GM23338 (cell line): ENCODE data around the gene TRAPPC2. TPM values are rescaled to one million over a fixed set of nuclear protein-coding genes. Genes with fewer than 3 reads are reported as not detected.

Experiments used
- ATAC-seq: fragments of 200-7000 bp; cut with Tn5 transposase; 3 replicates; pipeline ENCODE4 v1.9.1; 2020
- DNase-seq: peaks from one replicate; pipeline ENCODE4 v3.0.0-alpha.2; 2015; ENCODE audit warnings: low spot score
- H2AFZ ChIP-seq: fragments of 200-600 bp; sonication (generic); 2 replicates; pipeline ENCODE4 v1.8.0; 2016; ENCODE audit warnings: antibody characterized with exemption, mild to moderate bottlenecking, moderate library complexity
- H3F3A ChIP-seq: fragments of 200-600 bp; sonication (generic); replicated peaks from 2 replicates; pipeline ENCODE4 v1.8.0; 2017; ENCODE audit warnings: antibody characterized with exemption, mixed run types, low read depth
- H3K27ac ChIP-seq: fragments of 200-600 bp; sonication (generic); 2 replicates; pipeline ENCODE4 v1.6.1; 2016; ENCODE audit warnings: low read depth
- H3K27me3 ChIP-seq: fragments of 200-600 bp; sonication (generic); 2 replicates; pipeline ENCODE4 v1.8.0; 2016; ENCODE audit warnings: mild to moderate bottlenecking, mixed run types, moderate library complexity; ENCODE audit not compliant: insufficient read depth
- H3K36me3 ChIP-seq: fragments of 200-600 bp; sonication (generic); 2 replicates; pipeline ENCODE4 v1.8.0; 2016; ENCODE audit warnings: mild to moderate bottlenecking; ENCODE audit not compliant: insufficient read depth
- H3K4me1 ChIP-seq: fragments of 200-600 bp; sonication (generic); 2 replicates; pipeline ENCODE4 v1.8.0; 2016; ENCODE audit warnings: mild to moderate bottlenecking, moderate library complexity; ENCODE audit not compliant: insufficient read depth
- H3K4me2 ChIP-seq: fragments of 200-600 bp; sonication (generic); 2 replicates; pipeline ENCODE4 v1.7.1; 2017; ENCODE audit warnings: mixed run types
- H3K4me3 ChIP-seq: fragments of 200-600 bp; sonication (generic); 2 replicates; pipeline ENCODE4 v1.6.1; 2016; ENCODE audit warnings: mixed run types
- H3K79me2 ChIP-seq: fragments of 200-600 bp; sonication (generic); replicated peaks from 2 replicates; pipeline ENCODE4 v1.8.0; 2017; ENCODE audit warnings: mild to moderate bottlenecking; ENCODE audit not compliant: insufficient read depth
- H3K9me2 ChIP-seq: fragments of 200-600 bp; sonication (generic); 2 replicates; pipeline ENCODE4 v1.8.0; 2017; ENCODE audit not compliant: insufficient read depth
- H4K20me1 ChIP-seq: fragments of 200-600 bp; sonication (generic); replicated peaks from 2 replicates; pipeline ENCODE4 v1.8.0; 2017; ENCODE audit warnings: mild to moderate bottlenecking; ENCODE audit not compliant: insufficient read depth
- H3K27ac Mint-ChIP-seq: 2 replicates; pipeline ENCODE4 v1.8.0; 2020; ENCODE audit warnings: inconsistent platforms, mild to moderate bottlenecking, moderate library complexity, mixed read lengths
- H3K27me3 Mint-ChIP-seq: 3 replicates; pipeline ENCODE4 v1.8.0; 2022; ENCODE audit warnings: low read depth, mild to moderate bottlenecking, moderate library complexity, mixed read lengths, inconsistent platforms; ENCODE audit not compliant: insufficient read depth, poor library complexity
- H3K36me3 Mint-ChIP-seq: 3 replicates; pipeline ENCODE4 v1.8.0; 2021; ENCODE audit warnings: low read depth, mild to moderate bottlenecking, inconsistent platforms, moderate library complexity, mixed read lengths
- H3K4me1 Mint-ChIP-seq: 3 replicates; pipeline ENCODE4 v1.8.0; 2020; ENCODE audit warnings: mild to moderate bottlenecking, inconsistent platforms, mixed read lengths
- H3K4me3 Mint-ChIP-seq: 3 replicates; pipeline ENCODE4 v1.8.0; 2021; ENCODE audit warnings: moderate library complexity, mild to moderate bottlenecking, inconsistent platforms, mixed read lengths
- H3K9me3 Mint-ChIP-seq: 3 replicates; pipeline ENCODE4 v1.8.0; 2020; ENCODE audit warnings: moderate library complexity, mild to moderate bottlenecking, inconsistent platforms, mixed read lengths
- CREB1 ChIP-seq: fragments of 250-450 bp; sonication (Bioruptor Pico); IDR thresholded peaks from 2 replicates; pipeline ENCODE4 v1.5.0; 2020; ENCODE audit warnings: low read depth, mild to moderate bottlenecking, moderate library complexity
- CTCF ChIP-seq, 2 experiments: fragments of 200-600 bp in 1 of 2; sonication (generic) in 1 of 2; conservative IDR thresholded peaks; 2 replicates each; pipeline versions ENCODE4 v1.5.1 to v1.6.1; 2016 to 2017; ENCODE audit warnings: antibody characterized with exemption in 2 of 2, low read depth in 2 of 2, mild to moderate bottlenecking in 2 of 2, moderate library complexity in 1 of 2
- ETS1 ChIP-seq: IDR thresholded peaks from 2 replicates; pipeline ENCODE4 v1.6.1; 2016; ENCODE audit warnings: antibody characterized with exemption
- EZH2 ChIP-seq: fragments of 200-600 bp; sonication (generic); IDR thresholded peaks from one replicate; pipeline ENCODE4 v1.8.0; 2017; ENCODE audit warnings: antibody characterized with exemption, mild to moderate bottlenecking, low read depth; ENCODE audit not compliant: unreplicated experiment
- EZH2phosphoT487 ChIP-seq: fragments of 200-600 bp; sonication (generic); IDR thresholded peaks from one replicate; pipeline ENCODE4 v1.8.1; 2018; ENCODE audit warnings: antibody characterized with exemption; ENCODE audit not compliant: unreplicated experiment
- JUNB ChIP-seq: IDR thresholded peaks from one replicate; pipeline ENCODE4 v1.6.1; 2016; ENCODE audit warnings: antibody characterized with exemption; ENCODE audit not compliant: unreplicated experiment
- NANOG ChIP-seq: IDR thresholded peaks from 2 replicates; pipeline ENCODE4 v1.6.1; 2016; ENCODE audit warnings: antibody characterized with exemption, borderline replicate concordance
- POLR2AphosphoS5 ChIP-seq: IDR thresholded peaks from 2 replicates; pipeline ENCODE4 v1.6.1; 2016; ENCODE audit warnings: antibody characterized with exemption, low read depth
- REST ChIP-seq: IDR thresholded peaks from one replicate; pipeline ENCODE4 v1.6.1; 2018; ENCODE audit warnings: antibody characterized with exemption; ENCODE audit not compliant: unreplicated experiment
- STAT1 ChIP-seq: IDR thresholded peaks from one replicate; pipeline ENCODE4 v1.6.1; 2016; ENCODE audit warnings: antibody characterized with exemption; ENCODE audit not compliant: unreplicated experiment
- ZNF114 ChIP-seq: fragments of 250-450 bp; sonication (Bioruptor Pico); IDR thresholded peaks from 2 replicates; pipeline ENCODE4 v1.5.0; 2020; ENCODE audit warnings: mild to moderate bottlenecking, moderate library complexity
- ZNF331 ChIP-seq: fragments of 250-450 bp; sonication (Bioruptor Pico); IDR thresholded peaks from 2 replicates; pipeline ENCODE4 v1.5.0; 2020; ENCODE audit warnings: low read depth, mild to moderate bottlenecking, moderate library complexity
- ZNF462 ChIP-seq: fragments of 250-450 bp; sonication (Bioruptor Pico); IDR thresholded peaks from 2 replicates; pipeline ENCODE4 v1.5.0; 2020; ENCODE audit warnings: mild to moderate bottlenecking, moderate library complexity
- polyA plus RNA-seq: library from polyadenylated mRNA; unstranded; fragments of >200 nt; fragmentation: Nextera tagmentation; extraction: Ambion mirVana; gene quantifications from 2 replicates; pipeline ENCODE4 v1.2.1, GENCODE V29; 2016
- total RNA-seq: library from RNA; depleted of rRNA; stranded (reverse); fragments of >200 nt; shearing (Covaris generic); gene quantifications from 2 replicates; pipeline ENCODE4 v1.2.3, GENCODE V29; 2014

The TRAPPC2 gene
- total and polyA plus RNA-seq, 2 experiments from 2014 or later: 11.7 to 14.6 TPM

- Histone ChIP-seq H3K4me1 (0 out of 2 replicates have a peak, but pooled peaks cover 5% of the 10 kb centered on the region), H3K9me2 (no peaks in the 10 kb centered on the region), H4K20me1 (no peaks in the 10 kb centered on the region), H3K27me3 (no peaks in the 10 kb centered on the region), H2AFZ (no peak overlapping the region), H3K4me2 (no peak overlapping the region), H3K4me3 (no peak overlapping the region), H3K79me2 (no peaks in the 10 kb centered on the region), H3K36me3 (no peaks in the 10 kb centered on the region), H3K27ac (no peak overlapping the region), H3F3A (no peaks in the 10 kb centered on the region)
- TF ChIP-seq EZH2: no peak
- no peak for TF ChIP-seq EZH2phosphoT487
- TF ChIP-seq POLR2AphosphoS5: no peak
- TF ChIP-seq ZNF331: no peak
- TF ChIP-seq CREB1 (CRISPR knock-in tag): no peak
- TF ChIP-seq ZNF462 (CRISPR knock-in tag): no peak
- no peak for TF ChIP-seq ETS1
- no peak for TF ChIP-seq JUNB
- TF ChIP-seq REST: no peak
- TF ChIP-seq CTCF (conservative IDR thresholded peaks at IDR 0.05; ENCODE audit: low read depth in 2 of 2): no peak
- TF ChIP-seq STAT1: no peak
- TF ChIP-seq NANOG: no peak
- no peak for TF ChIP-seq ZNF114 (CRISPR knock-in tag)
- Mint-ChIP-seq H3K9me3 (no peaks in the 10 kb centered on the region), H3K4me3 (no peak overlapping the region), H3K27me3 (no peaks in the 10 kb centered on the region), H3K27ac (no peak overlapping the region), H3K36me3 (peaks cover 23% of the 10 kb centered on the region; the same call in 2 of the 3 replicates), H3K4me1 (peaks cover 8% of the 10 kb centered on the region; the same call in 2 of the 3 replicates)
- DNase-seq (no peak), ATAC-seq (no peak)
Observed at GRCh38 chrX:13662355-13662791, 72.0 kb downstream of the TRAPPC2 start.
